Kidney epithelial cell (primary cell): ENCODE measurements around the gene ARHGEF19. TPM values are rescaled to one million over a fixed set of nuclear protein-coding genes. Genes with fewer than 3 reads are reported as not detected.
A peak's percentile ranks its signal among the peaks of the same experiment; 100 is the strongest.

Source experiments
- DNase-seq: peaks from one replicate; pipeline ENCODE4 v3.0.0-alpha.2; 2010; ENCODE audit warnings: low read depth
- H3K27me3 ChIP-seq: 2 replicates; pipeline ENCODE4 v1.6.0; 2011; ENCODE audit warnings: low read length; ENCODE audit not compliant: control insufficient read depth, insufficient read depth
- H3K36me3 ChIP-seq: 2 replicates; pipeline ENCODE4 v1.5.1; 2011; ENCODE audit warnings: low read length; ENCODE audit not compliant: control insufficient read depth, insufficient read depth
- H3K4me3 ChIP-seq: 2 replicates; pipeline ENCODE4 v1.5.1; 2011; ENCODE audit warnings: low read depth, mild to moderate bottlenecking, control low read depth, low read length
- CTCF ChIP-seq: IDR thresholded peaks from 2 replicates; pipeline ENCODE4 v1.5.1; 2011; ENCODE audit warnings: mild to moderate bottlenecking, moderate library complexity, low read length, control low read depth, inconsistent platforms; ENCODE audit not compliant: insufficient read depth, poor library complexity, severe bottlenecking
- total RNA-seq: library from RNA; depleted of rRNA; stranded (reverse); fragments of >200 nt; gene quantifications from 2 replicates; pipeline ENCODE4 v1.2.3, GENCODE V29; 2015

Gene ARHGEF19
- total RNA-seq, 1 donor from 2014 or later = 5.6 TPM

- no peak for DNase-seq
- Histone ChIP-seq H3K4me3 (peak overlapping the region; percentile 79), H3K36me3 (peaks cover 4% of the 10 kb centered on the region), H3K27me3 (no peaks in the 10 kb centered on the region)
- TF ChIP-seq CTCF = no peak
Observed at GRCh38 chr1:16152481-16153087, 59.9 kb downstream of the ARHGEF19 start.

- Histone ChIP-seq H3K4me3 (peak overlapping the region; percentile 79), H3K36me3 (peaks cover 4% of the 10 kb centered on the region)
- DNase-seq = no peak
Observed at GRCh38 chr1:16151995-16152384, 60.5 kb downstream of the ARHGEF19 start.

GRCh38 chr1:16151196-16151994, 61.1 kb downstream of the ARHGEF19 start:
- no peak for DNase-seq

More at GRCh38 chr1:16151995-16152384, 60.5 kb downstream of the ARHGEF19 start:
- H3K27me3 ChIP-seq = no peaks in the 10 kb centered on the region
- no peak for TF ChIP-seq CTCF

GRCh38 chr1:16150508-16150907, 61.9 kb downstream of the ARHGEF19 start:
- no peak for TF ChIP-seq CTCF
- DNase-seq = no peak
- Histone ChIP-seq H3K4me3 (no peak overlapping the region), H3K27me3 (no peaks in the 10 kb centered on the region), H3K36me3 (peaks cover 5% of the 10 kb centered on the region)

More at GRCh38 chr1:16151196-16151994, 61.1 kb downstream of the ARHGEF19 start:
- peaks cover 4% of the 10 kb centered on the region for H3K36me3 ChIP-seq
- no peaks in the 10 kb centered on the region for H3K27me3 ChIP-seq
- peak; percentile 8 for TF ChIP-seq CTCF
- H3K4me3 ChIP-seq = peak overlapping the region; percentile 79

GRCh38 chr1:16149702-16150488, 62.6 kb downstream of the ARHGEF19 start:
- no peak overlapping the region for H3K4me3 ChIP-seq
- H3K36me3 ChIP-seq = peaks cover 5% of the 10 kb centered on the region
- DNase-seq = no peak
- no peaks in the 10 kb centered on the region for H3K27me3 ChIP-seq
- no peak for TF ChIP-seq CTCF
